HS-27A (cell line): Measurements from ENCODE around the gene RPP14.
A peak's percentile ranks its signal among the peaks of the same experiment; 100 is the strongest.
"Not testable (repeated sequence)": the region's sequence is repeated elsewhere in the genome, so short reads cannot be mapped to it uniquely, and the experiment has no call there.

ENCODE experiments used
- DNase-seq: peaks from one replicate; pipeline ENCODE4 v3.0.0-alpha.2; 2012; ENCODE audit warnings: low read depth, missing footprints

The RPP14 gene

DNA sequence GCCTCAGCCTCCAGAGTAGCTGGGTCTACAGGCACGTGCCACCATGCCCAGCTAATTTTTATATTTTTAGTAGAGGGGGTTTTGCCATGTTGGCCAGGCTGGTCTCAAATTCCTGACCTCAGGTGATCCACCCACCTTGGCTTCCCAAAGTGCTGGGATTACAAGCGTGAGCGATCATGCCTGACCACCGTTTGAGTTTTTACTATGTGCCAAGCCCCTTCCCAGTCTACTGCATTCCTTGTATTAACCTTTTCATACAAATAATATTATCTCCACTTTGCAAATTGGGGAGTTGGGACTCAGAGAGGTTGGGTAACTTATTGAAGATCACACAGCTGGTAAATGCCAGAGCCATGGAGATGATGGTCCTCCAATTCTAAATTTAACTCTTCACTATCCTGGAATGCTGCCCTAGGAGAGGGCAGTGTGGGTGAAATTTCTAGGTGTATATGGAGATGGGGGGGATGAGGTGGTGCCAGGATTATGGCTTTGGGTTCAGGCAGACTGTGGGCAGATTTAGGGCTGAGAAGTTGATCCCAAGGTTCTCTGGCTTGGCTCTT, 25.6 kb downstream of the RPP14 start:
- DNase-seq = no peak

DNA sequence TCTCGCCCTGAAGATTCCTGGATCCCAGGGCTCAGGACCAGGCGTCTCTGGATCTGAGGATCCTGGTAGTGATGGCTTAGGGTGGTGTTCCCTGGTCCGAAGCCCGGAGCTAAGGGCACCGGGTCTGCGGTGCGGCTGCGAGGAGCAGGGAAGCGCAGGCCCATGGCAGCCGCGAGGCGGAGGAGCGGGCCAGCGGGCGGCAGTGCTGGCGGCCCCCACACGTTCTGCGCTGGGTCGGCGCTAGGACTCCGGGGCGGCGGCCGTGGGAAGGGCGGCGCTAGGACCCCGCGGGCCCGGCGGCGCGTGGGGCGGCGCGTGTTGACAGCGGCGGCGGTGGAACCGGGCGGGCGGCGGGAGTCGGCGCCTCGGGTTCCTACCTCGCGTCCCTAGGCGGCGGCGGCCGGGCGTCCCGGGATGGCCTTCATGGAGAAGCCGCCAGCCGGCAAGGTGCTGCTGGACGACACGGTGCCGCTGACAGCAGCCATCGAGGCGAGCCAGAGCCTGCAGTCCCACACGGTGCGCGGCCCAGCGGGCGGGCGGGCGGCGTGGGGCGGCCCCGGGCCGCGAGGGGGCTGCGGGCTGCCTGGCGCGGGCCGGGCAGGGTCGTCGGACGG, 26.6 kb downstream of the RPP14 start, which contains the start of gene PXK:
PXK (plus strand) TSS at position 318 of the 614 bp plus-strand sequence; CDS start at position 415, 97 bp downstream.
- no peak for DNase-seq

DNA sequence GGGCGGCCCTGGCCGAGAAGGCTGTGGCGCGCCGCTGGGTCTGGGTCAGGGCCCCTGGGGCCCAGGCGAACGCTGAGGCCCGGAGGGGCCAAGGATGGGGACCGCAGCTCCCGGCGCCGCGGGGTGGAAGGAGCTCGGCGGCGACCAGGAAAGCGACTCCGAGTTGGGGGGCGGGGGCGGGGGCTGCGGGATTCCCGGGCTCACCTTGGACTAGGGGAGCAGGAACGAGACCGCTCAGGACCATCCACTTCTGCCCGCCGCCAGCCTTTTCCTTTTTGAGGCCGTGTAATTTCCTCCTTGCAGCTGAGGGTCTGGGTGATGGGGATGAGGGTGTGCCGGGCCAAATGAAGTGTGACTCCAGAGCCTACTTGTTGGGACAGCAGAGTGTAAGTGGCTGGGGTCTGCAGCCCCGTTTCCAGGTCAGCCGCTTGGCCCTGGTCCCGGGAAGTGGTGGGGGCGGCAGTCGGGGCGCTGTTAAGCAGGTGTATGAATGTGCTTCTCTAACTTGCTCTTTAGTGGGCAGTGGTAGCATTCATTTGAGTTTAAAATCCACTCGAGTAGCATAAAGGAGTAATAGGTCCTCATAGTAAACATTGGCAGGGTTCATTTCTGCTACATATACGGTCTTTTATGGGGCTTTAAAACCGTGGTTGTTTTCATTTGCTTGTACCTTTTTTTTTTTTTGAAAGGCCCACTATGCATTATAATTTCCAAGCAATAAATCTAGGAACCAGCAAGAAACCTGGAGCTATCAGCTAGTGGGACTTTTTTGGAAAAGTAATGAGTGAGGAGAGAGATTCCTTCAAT, 27.4 kb downstream of the RPP14 start:
- no peak for DNase-seq

DNA sequence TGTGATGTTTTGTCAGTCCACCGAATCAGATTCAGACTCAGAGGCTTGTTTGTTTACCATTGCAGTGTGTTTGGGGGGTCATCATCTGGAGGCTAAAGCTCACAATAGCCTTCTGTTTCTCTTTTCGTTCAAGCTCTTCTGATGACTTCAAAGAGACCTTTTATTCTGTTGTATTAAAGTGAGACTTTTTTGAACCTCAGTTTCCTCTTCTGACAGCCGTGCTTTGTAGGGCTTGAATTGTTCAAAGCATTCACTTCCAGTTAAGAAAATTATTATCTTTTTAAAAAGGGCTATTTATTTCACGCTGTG, 27.9 kb downstream of the RPP14 start:
- no peak for DNase-seq

DNA sequence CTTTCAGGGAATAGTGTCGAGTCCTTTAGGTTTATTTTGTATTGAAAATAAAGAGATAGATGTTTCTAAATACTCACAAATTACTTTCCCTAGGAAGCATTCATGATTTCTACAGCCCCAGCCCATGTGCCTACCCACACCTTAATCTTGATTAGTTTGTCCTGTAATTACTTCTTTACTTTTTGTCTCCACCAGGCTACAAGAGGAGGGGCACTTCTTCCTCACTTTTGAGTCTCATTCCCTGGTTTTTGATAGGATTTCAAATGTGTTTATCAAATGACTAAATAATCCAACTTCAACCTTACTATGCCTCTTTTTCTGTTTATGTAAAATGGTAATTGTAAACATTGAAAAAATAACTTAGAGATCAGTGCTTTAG, 28.4 kb downstream of the RPP14 start:
- DNase-seq = no peak

DNA sequence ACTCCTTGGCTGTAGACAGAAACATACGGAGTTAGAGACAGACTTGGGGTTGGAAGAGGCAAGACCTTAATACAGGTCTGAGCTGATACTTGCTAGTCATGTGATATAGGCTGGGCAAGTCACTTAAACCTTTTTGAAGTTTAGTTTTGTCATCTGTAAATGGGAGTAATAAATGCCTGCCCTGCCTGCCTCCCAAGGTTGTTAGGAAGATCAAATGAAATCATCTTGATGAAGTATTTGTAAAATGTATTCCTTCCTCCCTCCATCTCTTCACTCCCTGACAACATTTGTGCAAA, 29.6 kb downstream of the RPP14 start:
- no peak for DNase-seq

DNA sequence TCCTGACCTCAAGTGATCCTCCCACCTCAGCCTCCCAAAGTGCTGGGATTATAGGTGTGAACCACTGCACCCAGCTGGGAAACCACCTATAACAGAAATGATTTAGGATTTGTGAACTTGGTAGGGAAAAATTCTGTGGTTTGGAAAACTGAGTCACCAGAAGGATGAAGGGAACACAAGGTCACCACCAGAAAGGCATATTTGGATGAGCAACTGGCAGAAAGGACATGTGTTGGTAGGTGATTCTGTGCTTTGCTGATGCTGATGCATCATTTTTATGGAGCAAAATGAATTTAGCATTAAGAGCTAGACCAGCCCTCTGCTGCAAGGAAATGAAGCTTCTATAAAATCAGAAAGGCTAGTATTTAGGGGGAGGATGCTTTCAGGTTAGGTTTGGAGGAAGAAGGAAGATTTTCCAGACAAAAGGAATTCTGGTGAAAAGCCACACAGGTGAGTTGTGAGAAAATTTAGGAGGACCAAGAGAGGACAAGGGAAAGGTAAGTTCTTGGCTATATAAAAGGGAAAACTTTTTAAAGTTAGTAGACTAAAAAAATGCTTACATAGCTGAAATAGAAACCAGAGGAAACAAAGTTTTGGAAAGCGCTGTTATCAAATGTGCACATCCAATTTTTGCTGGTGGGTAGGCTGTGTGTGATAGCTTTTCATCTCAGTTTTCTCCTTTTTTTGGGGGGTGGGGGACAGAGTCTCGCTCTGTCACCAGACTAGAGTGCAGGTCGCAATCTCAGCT, 30.3 kb downstream of the RPP14 start:
- DNase-seq = peak; percentile 51

DNA sequence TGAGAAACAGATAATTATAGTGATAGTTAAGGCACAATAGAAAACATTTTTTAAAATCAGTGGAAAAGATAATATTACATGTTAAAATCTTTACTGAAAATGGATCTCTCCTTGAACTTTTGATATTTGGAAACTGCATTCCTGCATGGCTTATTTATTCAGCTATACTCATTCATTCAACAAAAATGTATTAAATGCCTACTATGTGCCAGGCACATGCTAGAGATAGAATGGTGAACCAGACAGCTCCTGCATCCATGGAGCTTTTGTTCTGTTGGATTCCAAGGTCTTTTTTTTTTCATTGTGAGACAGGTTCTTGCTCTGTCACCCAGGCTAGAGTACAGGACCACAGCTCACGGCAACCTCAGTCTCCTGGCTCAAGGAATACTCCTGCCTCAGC, 31.1 kb downstream of the RPP14 start:
- no peak for DNase-seq

DNA sequence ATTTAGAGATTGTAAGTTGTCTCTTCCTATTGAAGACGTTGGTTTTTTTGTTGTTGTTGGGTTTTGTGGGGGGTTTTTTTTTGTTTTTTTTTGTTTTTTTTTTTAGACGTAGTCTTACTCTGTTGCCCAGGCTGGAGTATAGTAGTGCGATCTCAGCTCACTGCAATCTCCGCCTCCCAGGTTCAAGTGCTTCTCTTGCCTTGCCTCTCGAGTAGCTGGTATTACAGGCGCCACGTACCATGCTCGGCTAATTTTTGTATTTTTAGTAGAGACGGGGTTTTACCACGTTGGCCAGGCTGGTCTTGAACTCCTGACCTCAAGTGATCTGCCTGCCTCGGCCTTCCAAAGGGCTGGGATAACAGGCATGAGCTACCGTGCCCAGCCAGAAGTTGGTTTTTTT, 33.1 kb downstream of the RPP14 start:
- not testable (repeated sequence) for DNase-seq

DNA sequence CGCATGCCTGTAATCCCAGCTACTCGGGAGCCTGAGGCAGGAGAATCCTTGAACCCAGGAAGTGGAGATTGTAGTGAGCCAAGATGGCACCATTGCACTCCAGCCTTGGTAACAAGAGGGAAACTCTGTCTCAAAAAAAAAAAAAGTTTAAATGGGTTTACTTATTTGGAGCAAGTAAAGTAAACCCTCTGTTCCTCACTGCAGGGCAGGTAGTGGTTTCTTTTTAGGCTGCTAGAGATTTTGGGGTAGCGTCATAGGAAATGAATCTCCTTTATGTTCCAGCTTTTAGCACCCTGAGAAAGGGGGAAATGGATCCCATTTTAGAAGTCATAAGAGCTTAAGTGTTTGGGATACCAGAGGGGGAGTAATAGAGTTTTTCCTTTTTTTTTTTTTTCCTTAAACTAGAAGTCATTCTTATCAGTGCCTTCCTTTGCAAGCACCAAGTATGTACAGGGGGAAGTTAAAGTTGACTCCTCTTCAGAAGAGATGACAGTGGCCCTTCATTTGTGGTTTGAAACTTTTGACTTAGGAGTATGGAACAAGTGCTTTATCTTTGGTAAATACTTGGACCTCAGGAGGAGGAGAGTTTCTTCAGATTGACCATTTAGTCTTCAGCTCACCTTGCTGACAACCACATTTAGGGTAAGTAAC, 34.7 kb downstream of the RPP14 start:
- DNase-seq = no peak

DNA sequence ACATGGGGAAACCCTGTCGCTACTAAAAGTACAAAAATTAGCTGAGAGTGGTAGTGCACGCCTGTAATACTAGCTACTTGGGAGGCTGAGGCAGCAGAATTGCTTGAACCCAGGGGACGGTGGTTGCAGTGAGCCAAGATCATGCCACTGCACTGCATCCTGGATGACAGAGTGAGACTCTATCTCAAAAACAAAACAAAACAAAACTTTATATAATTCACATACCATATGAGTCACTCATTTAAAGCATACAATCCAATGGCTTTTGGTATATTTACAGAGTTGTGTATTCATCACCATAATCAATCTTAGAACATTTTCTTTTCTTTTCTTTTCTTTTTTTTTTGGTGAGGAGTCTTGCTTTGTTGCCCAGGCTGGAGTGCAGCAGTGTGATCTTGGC, 35.3 kb downstream of the RPP14 start:
- DNase-seq = no peak

DNA sequence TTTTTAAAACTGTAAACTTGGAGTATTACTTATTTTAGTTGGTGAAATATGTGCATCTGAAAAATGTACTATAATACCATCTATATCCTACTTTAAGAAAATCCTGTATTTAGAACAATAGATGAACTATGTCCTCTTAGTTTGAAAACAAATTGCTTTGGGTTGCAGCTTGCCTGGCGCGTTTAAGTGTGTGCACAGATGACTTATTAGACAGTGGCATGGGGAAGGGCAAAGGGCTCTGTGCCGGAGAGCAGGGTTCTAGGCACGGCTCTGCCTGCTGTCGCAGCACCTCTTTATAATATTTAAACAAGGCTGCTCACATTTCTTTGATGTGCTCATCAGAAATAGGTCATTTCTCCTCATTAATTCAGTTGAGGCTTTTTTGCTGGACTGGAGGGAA, 36.6 kb downstream of the RPP14 start:
- no peak for DNase-seq

DNA sequence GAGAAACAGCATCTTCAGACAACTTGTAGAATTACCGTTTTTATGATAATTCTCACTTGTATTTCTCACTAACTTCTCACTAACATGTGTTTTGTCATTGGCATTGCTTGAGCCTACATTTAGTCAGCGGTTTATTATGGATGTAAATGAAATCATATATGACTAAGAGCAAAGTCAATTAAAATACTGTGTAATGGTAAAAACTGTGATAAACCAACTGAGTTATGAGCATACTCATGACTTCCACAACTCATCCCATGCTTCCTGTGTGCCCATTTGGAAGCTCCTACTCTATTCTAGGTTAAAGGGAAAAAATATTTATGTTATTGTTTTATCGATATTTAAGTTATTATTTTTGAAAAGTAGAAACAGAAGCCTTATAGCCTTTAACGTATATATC, 39.4 kb downstream of the RPP14 start:
- DNase-seq = no peak

DNA sequence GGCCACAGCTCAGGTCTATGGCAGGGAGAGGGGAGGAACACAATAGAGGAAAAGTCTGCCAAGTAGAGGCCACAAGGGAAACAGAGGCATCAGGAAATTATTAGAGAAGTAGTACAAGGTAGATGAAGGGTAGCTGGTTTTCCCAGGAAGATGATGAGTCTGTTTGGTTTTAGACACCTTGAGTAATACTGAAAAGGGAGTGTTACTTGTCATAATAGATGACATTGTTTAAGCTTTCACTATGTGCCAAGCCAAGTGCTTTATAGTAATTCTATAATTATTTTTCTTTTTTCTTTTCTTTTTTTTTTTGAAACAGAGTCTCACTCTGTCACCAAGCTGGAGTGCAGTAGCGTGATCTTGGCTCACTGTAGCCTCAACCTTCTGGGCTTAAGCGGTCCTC, 40.3 kb downstream of the RPP14 start:
- no peak for DNase-seq

DNA sequence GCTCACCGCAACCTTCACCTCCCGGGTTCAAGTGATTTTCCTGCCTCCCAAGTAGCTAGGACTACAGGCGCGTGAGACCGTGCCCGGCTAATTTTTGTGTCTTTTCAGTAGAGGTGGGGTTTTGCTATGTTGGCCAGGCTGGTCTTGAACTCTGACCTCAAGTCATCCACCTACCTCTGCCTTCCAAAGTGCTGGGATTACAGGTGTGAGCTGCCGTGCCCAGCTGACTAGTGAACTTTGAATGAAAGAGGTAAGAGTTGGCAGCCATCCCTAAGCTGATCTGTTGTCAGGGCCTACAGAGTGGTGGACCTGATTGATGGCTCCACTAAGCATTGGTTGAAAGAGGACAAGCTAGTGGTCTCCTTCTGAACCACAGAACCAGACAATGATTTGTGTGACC, 41.9 kb downstream of the RPP14 start:
- DNase-seq = no peak

DNA sequence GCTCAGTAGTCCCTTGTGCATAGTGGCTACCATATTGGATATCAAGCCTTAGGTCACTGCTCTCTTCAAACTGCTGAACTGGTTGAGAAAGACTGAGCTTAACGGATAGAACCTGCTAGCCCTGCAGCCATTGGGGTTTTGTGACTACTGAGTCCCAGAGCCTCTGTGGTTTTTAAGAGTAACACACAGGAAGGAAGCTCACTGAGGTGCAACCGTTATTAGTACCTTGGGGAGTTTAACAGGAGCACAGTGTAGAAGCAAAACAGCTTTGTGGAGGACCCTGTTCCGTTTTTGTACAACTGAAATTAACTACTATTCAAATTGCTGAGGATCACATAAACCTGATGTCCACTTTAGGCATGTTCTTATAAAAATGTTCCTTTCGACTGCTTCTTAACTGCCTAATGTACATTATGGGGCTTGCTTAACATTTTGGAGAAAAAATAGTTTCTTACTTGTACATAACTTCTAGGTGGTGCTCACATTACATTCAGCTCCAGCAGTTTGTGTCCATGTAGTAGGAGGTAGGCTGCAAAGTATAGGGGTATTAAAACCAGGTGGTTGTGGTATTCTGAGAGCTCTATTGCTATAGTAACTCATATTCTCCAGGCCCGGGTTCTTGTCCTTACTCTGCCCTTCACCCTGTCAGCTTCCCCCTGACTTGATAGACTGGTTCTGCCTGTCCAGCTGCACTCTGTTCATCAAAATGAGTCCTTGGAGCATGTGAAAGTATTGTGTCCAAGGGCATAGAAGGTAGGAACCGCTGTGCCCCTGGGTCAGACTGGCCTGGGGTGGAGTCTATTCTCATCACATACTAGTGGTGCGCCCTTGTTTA, 44.0 kb downstream of the RPP14 start:
- no peak for DNase-seq

DNA sequence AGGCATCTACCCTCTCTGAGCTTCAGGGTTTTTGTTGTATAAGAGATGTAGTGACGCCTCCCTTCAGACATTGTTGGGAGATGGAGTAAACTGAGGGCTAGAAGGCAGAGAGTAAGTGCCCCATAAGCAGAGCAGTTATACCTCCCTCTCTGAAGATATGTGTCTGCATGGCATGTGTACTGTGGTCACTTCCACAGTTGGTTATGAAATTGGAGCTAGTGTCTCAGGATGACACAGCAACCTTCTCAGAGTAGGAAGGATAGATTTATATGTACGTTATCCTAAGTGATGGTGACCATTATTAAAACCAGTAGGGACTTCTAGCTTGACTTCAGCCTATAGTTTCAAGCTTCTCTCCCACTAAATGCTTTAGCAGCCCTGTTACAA, 44.6 kb downstream of the RPP14 start:
- no peak for DNase-seq

DNA sequence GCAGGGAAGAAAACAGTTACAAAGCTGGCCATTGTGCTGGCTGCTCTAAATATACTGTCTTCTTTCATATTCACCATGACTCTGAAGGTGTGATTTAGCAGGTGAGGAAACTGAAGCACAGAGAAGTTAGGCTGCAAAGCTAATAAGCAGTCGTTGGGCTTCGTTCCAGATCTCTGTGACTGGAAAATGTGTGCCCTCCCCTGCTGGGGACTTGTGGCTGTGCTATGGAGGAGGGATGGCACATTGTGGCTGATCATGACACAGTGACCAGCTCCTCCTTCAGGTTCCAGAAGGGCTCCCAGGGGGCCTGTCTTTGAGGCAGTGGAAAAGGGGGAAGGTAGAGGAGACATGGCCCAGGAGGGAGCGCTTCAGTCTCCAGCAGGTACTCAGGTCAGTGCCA, 45.9 kb downstream of the RPP14 start:
- DNase-seq = no peak

DNA sequence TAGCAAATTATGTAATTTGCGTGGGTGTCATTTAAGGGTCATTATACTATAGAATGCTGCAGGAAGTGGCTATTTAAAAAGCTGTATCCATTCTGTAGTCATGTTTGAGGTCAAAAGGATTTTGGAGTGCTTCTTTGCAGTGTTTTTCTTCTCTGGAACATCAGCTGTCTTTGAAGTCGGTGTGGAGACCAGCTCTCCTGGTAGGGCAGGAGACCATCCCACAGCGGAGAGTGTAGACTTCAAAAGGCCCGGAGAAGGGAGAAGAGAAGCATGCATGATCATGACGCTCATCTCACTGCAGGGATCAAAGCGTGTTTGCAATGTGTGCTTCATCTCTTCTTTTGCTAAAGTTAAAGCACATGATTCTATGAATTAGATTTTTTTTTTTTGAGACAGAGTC, 46.6 kb downstream of the RPP14 start:
- DNase-seq = no peak

DNA sequence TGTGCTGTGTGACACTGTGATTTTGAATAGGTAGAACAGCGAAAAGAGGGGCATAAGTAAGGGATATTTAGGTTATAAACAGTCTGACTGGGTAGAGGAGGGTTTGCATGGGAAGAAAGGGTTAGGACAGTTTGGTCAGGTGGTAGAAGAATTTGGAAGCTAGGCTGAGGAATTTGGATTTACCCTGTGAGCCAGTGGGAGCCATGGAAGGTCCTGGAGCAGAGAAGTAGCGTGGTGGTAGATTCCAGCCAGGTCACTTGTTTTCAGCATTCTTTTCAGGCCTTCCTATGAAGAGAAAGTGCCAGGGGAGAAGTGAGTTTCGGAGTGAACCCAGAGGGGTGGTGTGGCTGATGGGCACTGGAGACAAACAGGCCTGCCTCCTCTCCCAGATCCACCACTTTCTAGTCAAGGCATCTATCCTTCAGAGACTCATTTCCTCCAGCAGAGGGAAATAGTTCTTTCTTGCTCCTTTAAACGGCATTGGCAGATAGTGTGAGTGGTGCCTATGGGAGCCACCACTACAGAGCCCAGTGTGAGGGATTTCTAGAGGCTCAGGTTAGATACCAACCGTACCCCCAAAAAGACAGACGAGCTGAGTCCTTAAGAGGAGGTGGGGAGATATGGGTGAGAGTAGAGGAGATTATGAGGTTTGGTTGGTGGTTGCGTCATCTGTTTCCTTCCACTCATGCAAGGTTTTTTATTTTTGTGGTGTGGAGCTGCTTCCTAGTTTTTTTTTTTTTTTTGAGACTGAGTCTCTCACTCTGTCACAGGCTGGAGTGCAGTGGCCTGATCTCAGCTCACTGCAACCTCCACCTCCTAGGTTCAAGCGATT, 47.9 kb downstream of the RPP14 start:
- no peak for DNase-seq

DNA sequence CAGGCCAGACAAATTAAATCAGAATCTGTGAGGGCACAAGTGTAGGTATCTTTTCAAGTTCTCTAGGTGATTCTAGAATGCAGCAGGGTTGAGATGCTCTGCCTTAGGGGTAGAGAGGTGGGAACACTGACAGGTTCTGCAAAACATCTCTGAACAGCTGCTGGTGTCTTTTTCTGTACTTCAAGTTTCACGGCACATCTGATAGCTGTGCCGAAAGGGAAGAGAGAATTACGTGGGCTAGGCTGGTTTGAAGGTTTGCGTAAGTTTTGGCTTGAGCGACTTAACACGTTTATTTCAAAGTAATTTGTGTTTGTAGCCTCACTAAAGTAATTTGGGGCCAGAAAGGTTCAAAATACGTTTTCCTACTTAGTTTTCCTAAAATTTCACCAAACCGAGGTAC, 49.1 kb downstream of the RPP14 start:
- DNase-seq = no peak
